Measurements from ENCODE around the gene C6orf89. TPM values are rescaled to one million over a fixed set of nuclear protein-coding genes. Genes with fewer than 3 reads are reported as not detected.

C6orf89 gene
- total RNA-seq, 4 donors from 2014 or later = 25.6 to 39.1 (median 28.9) TPM

GRCh38 chr6:36976007-36976264, 90.2 kb downstream of the C6orf89 start:
- Histone ChIP-seq H3K27ac (no peak overlapping the region), H3K4me1 (peaks cover 0 to 22% (median 0%) of the 10 kb centered on the region in 4 donors), H3K9me3 (no peaks in the 10 kb centered on the region), H3K36me3 (peaks cover 0 to 80% (median 0%) of the 10 kb centered on the region in 3 donors), H3K4me3 (no peak overlapping the region), H3K27me3 (no peaks in the 10 kb centered on the region)
- no peak for DNase-seq
- TF ChIP-seq CTCF (IDR thresholded peaks at IDR 0.05) = no peak
- no peak for TF ChIP-seq POLR2A (IDR thresholded peaks at IDR 0.05)

GRCh38 chr6:36976509-36976908, 90.8 kb downstream of the C6orf89 start:
- no peak overlapping the region for H3K27ac ChIP-seq
- no peaks in the 10 kb centered on the region for H3K27me3 ChIP-seq
- H3K4me3 ChIP-seq = no peak overlapping the region
- H3K4me1 ChIP-seq = peaks cover 0 to 22% (median 0%) of the 10 kb centered on the region in 4 donors
- TF ChIP-seq CTCF (IDR thresholded peaks at IDR 0.05) = no peak
- no peak for TF ChIP-seq POLR2A (IDR thresholded peaks at IDR 0.05)
- peaks cover 0 to 75% (median 0%) of the 10 kb centered on the region in 3 donors for H3K36me3 ChIP-seq
- no peak for DNase-seq
- H3K9me3 ChIP-seq = no peaks in the 10 kb centered on the region

GRCh38 chr6:36976931-36977330, 91.2 kb downstream of the C6orf89 start:
- H3K36me3 ChIP-seq = peaks cover 0 to 70% (median 0%) of the 10 kb centered on the region in 3 donors
- no peak overlapping the region for H3K4me3 ChIP-seq
- H3K27ac ChIP-seq = no peak overlapping the region
- peaks cover 0 to 22% (median 0%) of the 10 kb centered on the region in 4 donors for H3K4me1 ChIP-seq
- no peak for DNase-seq
- H3K27me3 ChIP-seq = no peaks in the 10 kb centered on the region
- no peak for TF ChIP-seq CTCF (IDR thresholded peaks at IDR 0.05)
- no peak for TF ChIP-seq POLR2A (IDR thresholded peaks at IDR 0.05)
- no peaks in the 10 kb centered on the region for H3K9me3 ChIP-seq

- H3K4me3 ChIP-seq = no peak overlapping the region
- peaks cover 0 to 65% (median 0%) of the 10 kb centered on the region in 3 donors for H3K36me3 ChIP-seq
- DNase-seq = peak in 1 of 3 donors; percentile 47
- TF ChIP-seq CTCF (IDR thresholded peaks at IDR 0.05) (peak in 4 of 6 experiments; percentile 13 to 46 (median 28)), POLR2A (IDR thresholded peaks at IDR 0.05) (no peak)
- H3K4me1 ChIP-seq = peaks cover 0 to 23% (median 0%) of the 10 kb centered on the region in 4 donors
- H3K9me3 ChIP-seq = no peaks in the 10 kb centered on the region
- H3K27ac ChIP-seq = no peak overlapping the region
- no peaks in the 10 kb centered on the region for H3K27me3 ChIP-seq
Observed at GRCh38 chr6:36977470-36977941, 91.8 kb downstream of the C6orf89 start.

Other genes with a start within 250 kb of the C6orf89 start
- gene CDKN1A, start 207.2 kb upstream of the C6orf89 start, total RNA-seq = 100 to 1,000 TPM in 3 of 4 donors, 10 to 100 TPM in 1; 70.1 to 556 (median 358) TPM
- gene RAB44, start 188.1 kb upstream of the C6orf89 start, total RNA-seq = 1 to 10 TPM in 2 of 4 donors, under 1 TPM in 2; 0.47 to 3.3 (median 0.80) TPM
- 1 to 10 TPM in 3 of 4 donors, under 1 TPM in 1; 0.35 to 5.8 (median 2.9) TPM for gene CPNE5, start 46.5 kb upstream of the C6orf89 start, total RNA-seq
- gene PPIL1, start 11.1 kb upstream of the C6orf89 start, total RNA-seq = 10 to 100 TPM in 1 of 4 donors, 1 to 10 TPM in 3; 6.0 to 14.0 (median 6.4) TPM
- gene PI16, start 68.8 kb downstream of the C6orf89 start, total RNA-seq = 1 to 10 TPM in 2 of 4 donors, not detected in 2; 1.5 to 6.2 TPM
- 100 to 1,000 TPM; 127 to 186 (median 158) TPM for gene MTCH1, start 100.2 kb downstream of the C6orf89 start, total RNA-seq
- gene FGD2, start 119.7 kb downstream of the C6orf89 start, total RNA-seq = 100 to 1,000 TPM in 1 of 4 donors, 10 to 100 TPM in 2, 1 to 10 TPM in 1; 2.5 to 292 (median 34.9) TPM

All from Peyer's patch (tissue), 4 donors.